ENCODE measurements around the gene CTU2. TPM values are rescaled to one million over a fixed set of nuclear protein-coding genes. Genes with fewer than 3 reads are reported as not detected.

The CTU2 gene
- total and polyA plus RNA-seq, 10 of the 15 experiments (the other 5 are each of a cell fraction or from before 2014, with no cell fraction given): 0.32 to 44.5 (median 18.2) TPM

DNA sequence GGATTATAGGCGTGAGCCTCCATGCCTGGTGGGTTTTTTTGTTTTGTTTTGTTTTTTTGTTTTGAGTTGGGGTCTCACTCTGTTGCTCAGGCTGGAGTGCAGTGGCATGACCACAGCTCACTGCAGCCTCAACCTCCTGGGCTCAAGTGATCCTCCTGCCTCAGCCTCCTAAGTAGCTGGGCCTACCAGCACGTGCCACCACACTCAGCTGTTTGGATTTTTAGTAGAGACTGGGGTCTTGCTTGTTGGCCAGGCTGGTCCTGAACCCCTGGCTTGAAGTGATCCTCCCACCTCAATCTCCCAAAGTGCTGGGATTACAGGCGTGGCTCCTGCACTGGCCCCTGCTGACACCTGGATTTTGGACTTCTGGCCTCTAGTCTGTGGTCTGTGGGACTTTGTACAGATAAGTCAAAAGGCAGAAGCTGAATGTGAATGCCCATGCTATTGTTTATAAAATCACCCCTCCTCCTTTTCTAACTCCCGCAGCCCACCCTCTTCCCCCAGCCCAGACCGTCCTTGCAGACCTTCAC lies 25.7 kb upstream of the CTU2 start:
- intact Hi-C loops (cut with micrococcal nuclease; ENCODE audit: unreplicated experiment): loop anchor here (1.0 to 2.0 kb wide), 3 partner anchors 17 to 30 kb away; partner anchors contain the start of genes CYBA and MVD
- in situ Hi-C loops (cut with MboI): no loop called here
- H4K20me1 ChIP-seq (ENCODE audit: control insufficient read depth, insufficient read depth): no peaks in the 10 kb centered on the region
- no peaks in the 10 kb centered on the region for H3K9me3 ChIP-seq (replicated peaks; ENCODE audit: control insufficient read depth, insufficient read depth, low read length)
- H3K27me3 ChIP-seq (replicated peaks in 1 of 2; ENCODE audit: control insufficient read depth in 2 of 2, insufficient read depth in 2 of 2, low read length in 1 of 2): no peaks in the 10 kb centered on the region
- TF ChIP-seq MXI1 (IDR thresholded peaks at IDR 0.05; ENCODE audit: low read depth, low read length) (no peak), RCOR1 (conservative IDR thresholded peaks at IDR 0.05; ENCODE audit: low read depth, low read length) (no peak), RBBP5 (conservative IDR thresholded peaks at IDR 0.05) (no peak)
- TF ChIP-seq, protein P1, sequence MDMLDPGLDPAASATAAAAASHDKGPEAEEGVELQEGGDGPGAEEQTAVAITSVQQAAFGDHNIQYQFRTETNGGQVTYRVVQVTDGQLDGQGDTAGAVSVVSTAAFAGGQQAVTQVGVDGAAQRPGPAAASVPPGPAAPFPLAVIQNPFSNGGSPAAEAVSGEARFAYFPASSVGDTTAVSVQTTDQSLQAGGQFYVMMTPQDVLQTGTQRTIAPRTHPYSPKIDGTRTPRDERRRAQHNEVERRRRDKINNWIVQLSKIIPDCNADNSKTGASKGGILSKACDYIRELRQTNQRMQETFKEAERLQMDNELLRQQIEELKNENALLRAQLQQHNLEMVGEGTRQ (IDR thresholded peaks at IDR 0.05; ENCODE audit: borderline replicate concordance, low read depth, low read length): no peak
- TF ChIP-seq, protein P2, sequence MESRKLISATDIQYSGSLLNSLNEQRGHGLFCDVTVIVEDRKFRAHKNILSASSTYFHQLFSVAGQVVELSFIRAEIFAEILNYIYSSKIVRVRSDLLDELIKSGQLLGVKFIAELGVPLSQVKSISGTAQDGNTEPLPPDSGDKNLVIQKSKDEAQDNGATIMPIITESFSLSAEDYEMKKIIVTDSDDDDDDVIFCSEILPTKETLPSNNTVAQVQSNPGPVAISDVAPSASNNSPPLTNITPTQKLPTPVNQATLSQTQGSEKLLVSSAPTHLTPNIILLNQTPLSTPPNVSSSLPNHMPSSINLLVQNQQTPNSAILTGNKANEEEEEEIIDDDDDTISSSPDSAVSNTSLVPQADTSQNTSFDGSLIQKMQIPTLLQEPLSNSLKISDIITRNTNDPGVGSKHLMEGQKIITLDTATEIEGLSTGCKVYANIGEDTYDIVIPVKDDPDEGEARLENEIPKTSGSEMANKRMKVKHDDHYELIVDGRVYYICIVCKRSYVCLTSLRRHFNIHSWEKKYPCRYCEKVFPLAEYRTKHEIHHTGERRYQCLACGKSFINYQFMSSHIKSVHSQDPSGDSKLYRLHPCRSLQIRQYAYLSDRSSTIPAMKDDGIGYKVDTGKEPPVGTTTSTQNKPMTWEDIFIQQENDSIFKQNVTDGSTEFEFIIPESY (IDR thresholded peaks at IDR 0.05): no peak
- DNase-seq (ENCODE audit: low read depth, low spot score) (no peak), FAIRE-seq (no peak), ATAC-seq (no peak)
- H3K36me3 ChIP-seq (ENCODE audit: control insufficient read depth in 2 of 2, insufficient read depth in 2 of 2, low read length in 1 of 2): no peaks in the 10 kb centered on the region
- 76% methylated on average over 5 of the region's 5 CpGs for WGBS (ENCODE audit: insufficient coverage, insufficient replicate concordance, low lambda C conversion rate, missing lambda C conversion rate)
- peak overlapping the region; percentile 65 for H3K4me3 ChIP-seq
- ChIA-PET SMC1A (ENCODE audit: uncharacterized antibody, unreplicated experiment) (interaction anchor here (0.8 to 3.1 kb wide), 7 partner anchors 9 to 53 kb away, joined by 3 to 13 read pairs (median 4); partner anchors contain the start of gene MVD), CTCF (interaction anchor here (1.0 to 3.4 kb wide), 10 partner anchors 10 to 120 kb away, joined by 3 to 26 read pairs (median 6); no protein-coding TSS in a partner anchor), POLR2A (interaction anchor here (0.7 to 2.5 kb wide), 7 partner anchors 9 to 110 kb away, joined by 3 to 12 read pairs (median 6); partner anchors contain the start of genes CYBA, MVD and ZC3H18), RAD21 (ENCODE audit: unreplicated experiment) (interaction anchor here (1.0 to 2.5 kb wide), 6 partner anchors 16 to 45 kb away, joined by 4 to 10 read pairs (median 7); no protein-coding TSS in a partner anchor)
- peak overlapping the region; percentile 77; the same call in 1 of the 2 replicates for H3K9ac ChIP-seq (ENCODE audit: control insufficient read depth, insufficient read depth, low read length)
- BruUV-seq (replicated peaks): no TSS peak
- H3K4me2 ChIP-seq (ENCODE audit: control insufficient read depth, insufficient read depth): peak overlapping the region; percentile 88
- H2AFZ ChIP-seq (ENCODE audit: control insufficient read depth, low read depth, low read length): peak overlapping the region; percentile 44; the same call in 1 of the 2 replicates
- H3K4me1 ChIP-seq (ENCODE audit: control insufficient read depth, insufficient read depth, low read length): peaks cover 37% of the 10 kb centered on the region
- H3K79me2 ChIP-seq (ENCODE audit: control insufficient read depth, insufficient read depth, low read length): no peaks in the 10 kb centered on the region; the same call in 1 of the 2 replicates
- peak overlapping the region; percentile 92 for H3K27ac ChIP-seq (ENCODE audit: control insufficient read depth, insufficient read depth)

All from GM12878 (cell line).